ENCODE data around the gene GBF1.
A peak's percentile ranks its signal among the peaks of the same experiment; 100 is the strongest.

Gene GBF1

DNA sequence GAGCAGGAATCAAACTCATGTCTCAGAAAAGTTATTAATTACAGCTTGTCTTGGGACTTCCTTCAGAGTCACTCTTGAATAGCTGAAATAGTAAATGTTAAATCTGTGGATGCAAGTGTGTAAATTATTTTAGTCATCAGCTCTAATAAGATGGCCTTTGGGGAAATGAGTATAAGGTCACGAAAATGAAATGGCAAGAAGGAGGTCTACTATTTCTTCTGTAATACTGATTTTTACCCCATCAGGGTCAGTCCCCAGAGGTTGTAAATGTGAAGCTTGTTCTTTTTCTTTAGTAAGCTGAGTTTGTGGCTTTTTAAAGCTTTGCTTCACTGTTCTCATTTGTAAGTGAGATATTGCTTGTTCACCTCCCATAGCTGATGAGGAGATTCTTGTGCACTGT, 63.9 kb downstream of the GBF1 start:
- no peak for DNase-seq

GRCh38 chr10:102309916-102310315, 64.6 kb downstream of the GBF1 start:
- no peak for DNase-seq

GRCh38 chr10:102310361-102311024, 65.2 kb downstream of the GBF1 start:
- no peak for DNase-seq

DNA sequence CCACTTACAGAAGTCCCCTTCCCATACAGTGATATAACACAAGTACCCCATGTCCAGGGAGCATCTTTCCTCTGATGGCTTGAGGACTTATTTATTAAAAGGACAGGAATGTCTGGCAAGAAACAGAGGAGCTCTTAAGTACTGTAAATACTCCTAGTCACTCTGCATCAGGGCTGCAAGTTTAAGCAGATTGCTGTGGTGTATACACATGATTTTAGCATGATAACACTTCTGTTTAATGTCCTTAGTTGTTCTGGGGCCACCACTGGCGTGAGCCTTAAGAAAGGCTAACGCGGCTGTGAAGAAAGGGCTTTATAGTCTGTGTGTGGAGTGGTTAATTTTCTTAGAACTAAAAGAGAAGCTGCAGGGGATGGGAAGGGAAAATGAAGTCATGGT, 65.7 kb downstream of the GBF1 start:
- DNase-seq, result no peak

- no peak for DNase-seq
Measured at GRCh38 chr10:102312683-102313082, 67.4 kb downstream of the GBF1 start.

DNA sequence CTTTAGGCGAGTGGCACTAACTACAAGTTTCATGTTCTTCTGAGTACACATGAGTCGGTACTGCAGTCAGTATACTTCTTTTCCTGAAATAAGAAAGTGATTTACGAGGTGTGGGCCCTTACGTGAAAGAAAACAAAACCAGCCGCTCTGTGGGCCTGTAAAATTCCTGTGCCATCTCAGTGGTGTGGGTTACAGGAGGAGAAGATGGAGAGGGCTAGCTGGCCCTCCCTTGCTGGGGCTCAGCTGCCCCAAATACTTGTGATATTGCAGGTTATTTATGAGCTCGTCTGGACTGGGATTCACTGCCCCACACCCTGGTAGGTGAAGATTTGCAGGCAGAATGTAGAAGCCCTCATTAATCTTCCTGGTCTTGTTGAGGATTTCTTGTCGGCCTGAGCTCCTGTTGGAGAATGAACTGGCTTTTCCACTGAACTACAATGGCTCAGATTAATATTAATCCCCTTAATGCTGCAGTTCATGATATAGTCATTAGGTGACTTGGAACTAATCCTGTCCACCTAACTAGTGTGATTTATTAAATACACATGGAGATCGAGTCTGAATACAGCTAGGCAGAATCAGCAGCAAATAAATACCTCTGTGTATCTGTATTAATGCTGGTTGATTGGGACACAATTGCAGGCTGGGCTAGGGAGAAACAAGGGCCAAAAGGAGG, 68.0 kb downstream of the GBF1 start:
- no peak for DNase-seq

DNA sequence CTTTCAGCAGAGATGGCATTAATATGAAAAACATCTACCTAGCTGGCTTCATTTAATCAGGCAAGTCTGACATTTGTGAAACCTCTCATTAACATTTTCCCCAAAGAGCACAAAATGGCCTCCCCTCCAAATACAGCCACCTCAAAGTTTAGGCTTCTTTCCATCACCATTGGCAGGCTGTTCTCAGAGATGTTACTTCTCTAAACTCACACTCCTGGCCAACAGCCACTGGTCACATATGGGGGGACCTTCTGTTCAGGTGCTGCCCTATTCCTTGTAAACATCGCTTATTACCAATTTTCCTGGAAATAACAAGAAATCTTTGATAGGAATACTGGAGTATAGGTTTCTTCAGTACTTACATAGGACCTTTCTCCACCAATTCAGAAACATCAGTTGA, 69.5 kb downstream of the GBF1 start:
- no peak for DNase-seq

GRCh38 chr10:102316421-102316820, 71.1 kb downstream of the GBF1 start:
- DNase-seq, result no peak

DNA sequence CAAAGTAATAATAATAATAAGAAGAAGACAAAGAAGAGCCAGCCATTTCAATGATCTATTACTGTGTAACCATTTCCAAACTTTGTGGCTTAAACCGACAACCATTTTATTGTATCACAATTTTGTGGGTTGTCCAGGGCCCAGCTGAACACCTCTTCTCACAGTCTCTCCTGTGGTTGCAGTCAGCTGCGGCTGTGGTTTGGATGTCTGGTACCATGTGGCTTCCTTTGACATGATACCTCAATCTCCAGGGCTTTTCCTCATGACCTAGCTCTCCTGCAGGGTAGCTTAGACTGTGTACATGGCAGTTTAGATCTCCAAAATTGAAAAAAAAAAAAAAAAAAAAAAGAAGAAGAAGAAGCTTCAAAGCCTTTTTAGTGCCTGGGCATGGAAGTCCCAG, 77.6 kb downstream of the GBF1 start:
- no peak for DNase-seq

- DNase-seq, result no peak
Measured at GRCh38 chr10:102324061-102324460, 78.7 kb downstream of the GBF1 start.

- DNase-seq, result no peak
Measured at GRCh38 chr10:102326031-102326430, 80.7 kb downstream of the GBF1 start.

DNA sequence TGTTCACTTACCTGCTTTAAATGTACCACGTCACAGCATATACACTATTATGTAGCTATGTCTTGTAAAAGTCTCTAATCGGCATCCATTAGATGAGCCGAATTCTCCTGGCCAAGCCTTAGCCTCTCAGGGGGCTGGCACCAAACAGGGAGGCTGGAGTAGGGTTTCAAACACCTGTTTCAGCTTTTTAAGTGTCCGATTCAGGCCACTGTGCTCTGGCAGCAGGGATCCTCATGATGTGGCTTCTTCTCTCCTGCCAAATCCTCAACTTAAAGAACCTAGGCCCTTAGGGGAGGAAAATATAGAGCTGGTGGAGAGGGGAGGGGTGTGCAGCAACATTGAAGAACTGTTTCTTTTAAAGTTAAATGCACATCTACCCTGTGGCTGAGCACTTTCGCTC, 81.7 kb downstream of the GBF1 start:
- no peak for DNase-seq

- no peak for DNase-seq
Measured at GRCh38 chr10:102327641-102328040, 82.3 kb downstream of the GBF1 start.

- no peak for DNase-seq
Measured at GRCh38 chr10:102332772-102333171, 87.4 kb downstream of the GBF1 start.

DNA sequence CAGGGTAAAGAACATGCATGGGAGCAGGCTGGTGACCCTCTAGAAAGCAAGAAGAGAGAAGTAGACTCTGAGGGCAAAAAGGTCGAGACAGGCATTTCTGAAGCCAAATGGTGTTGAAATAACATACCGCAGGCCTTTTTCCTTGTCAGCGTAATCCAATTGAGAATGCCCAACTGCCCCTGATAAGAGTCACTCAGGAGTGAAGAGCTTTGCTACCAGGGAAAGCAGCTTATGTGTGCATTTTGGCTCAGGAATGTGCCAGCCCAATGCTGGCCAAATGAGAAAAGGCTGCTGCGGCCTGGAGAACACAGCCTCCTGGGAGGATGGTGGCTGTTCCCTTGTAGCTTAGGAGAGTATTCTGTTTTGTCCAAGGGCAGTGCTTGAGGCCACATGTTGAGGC, 88.8 kb downstream of the GBF1 start:
- DNase-seq, result no peak

GRCh38 chr10:102335184-102335583, 89.9 kb downstream of the GBF1 start:
- no peak for DNase-seq

DNA sequence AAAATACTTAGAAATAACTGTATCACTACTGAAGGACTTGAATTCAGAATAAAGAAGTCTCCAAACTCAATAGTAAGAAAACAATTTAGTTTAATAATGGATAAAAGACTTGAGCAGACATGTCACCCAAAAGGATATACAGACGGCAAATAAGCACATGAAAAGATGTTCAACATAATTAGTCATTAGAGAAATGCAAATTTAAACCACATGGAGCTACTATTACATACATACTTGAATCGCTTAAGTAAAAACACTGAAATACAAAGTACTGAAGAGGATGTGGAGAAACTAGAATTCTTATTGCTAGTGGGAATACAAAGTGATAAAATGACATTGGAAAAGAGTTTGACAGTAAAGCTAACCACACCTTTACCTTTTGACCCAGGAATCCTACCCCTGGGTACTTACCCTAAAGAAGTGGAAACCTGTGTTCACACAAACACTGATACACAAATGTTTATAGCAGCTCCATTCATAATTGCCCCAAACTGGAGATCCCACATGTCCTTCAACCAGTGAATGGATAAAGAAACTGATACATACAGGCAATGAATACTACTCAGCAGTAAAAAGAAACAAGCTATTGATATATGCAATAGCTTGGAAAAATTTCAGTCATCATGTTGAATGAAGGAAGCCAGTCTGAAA, 95.8 kb downstream of the GBF1 start:
- DNase-seq, result no peak

- no peak for DNase-seq
Measured at GRCh38 chr10:102342458-102342857, 97.1 kb downstream of the GBF1 start.

DNA sequence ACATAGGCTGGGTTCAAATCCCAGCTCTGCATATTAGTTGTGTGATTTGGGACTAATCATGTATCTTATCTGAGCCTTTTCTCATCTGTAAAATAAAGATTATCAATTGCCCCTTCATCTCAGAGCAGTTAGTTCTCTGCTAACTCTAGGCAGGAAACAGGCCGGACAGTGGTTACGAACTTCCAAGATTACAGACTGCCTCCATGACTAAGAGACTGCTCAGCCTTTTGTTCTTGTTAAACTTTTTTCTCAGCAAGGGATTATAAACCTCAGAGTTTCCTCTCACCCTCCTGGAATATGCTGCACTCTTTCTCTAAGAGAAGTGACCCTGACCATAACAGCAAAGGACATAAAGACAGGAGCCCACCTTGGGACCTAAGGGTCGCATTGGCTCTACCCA, 97.6 kb downstream of the GBF1 start:
- no peak for DNase-seq

- DNase-seq, result no peak
Measured at GRCh38 chr10:102344067-102344466, 98.7 kb downstream of the GBF1 start.

DNA sequence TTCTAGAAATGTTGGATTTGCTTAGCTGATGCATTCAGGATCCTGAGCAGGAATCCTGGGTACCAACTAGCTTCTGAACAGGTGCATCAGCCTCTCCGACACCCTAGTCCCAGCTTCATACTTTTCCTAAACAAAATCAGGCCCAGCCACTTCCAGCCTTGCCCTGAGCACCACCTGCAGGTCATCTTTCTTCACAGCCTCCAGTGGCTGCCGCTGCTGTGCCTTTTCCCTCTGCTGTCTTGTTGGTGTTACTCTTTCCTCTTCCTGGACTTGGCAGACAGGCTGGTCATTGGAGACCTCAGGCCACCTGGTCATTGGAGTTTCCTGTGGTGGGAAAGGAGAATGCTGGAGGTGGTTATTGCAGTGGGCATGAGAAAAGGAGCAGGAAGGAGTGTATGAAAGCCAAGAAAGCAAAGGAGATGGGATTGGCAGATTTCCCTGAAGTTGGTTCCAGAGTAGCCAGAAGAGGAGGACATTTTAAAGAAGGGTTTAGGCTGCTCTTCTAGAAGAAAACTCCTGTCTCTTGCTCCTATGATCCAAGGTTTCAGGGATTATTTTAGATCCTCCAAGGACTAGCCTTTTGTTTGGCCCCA, 102.0 kb downstream of the GBF1 start:
- DNase-seq, result no peak

DNA sequence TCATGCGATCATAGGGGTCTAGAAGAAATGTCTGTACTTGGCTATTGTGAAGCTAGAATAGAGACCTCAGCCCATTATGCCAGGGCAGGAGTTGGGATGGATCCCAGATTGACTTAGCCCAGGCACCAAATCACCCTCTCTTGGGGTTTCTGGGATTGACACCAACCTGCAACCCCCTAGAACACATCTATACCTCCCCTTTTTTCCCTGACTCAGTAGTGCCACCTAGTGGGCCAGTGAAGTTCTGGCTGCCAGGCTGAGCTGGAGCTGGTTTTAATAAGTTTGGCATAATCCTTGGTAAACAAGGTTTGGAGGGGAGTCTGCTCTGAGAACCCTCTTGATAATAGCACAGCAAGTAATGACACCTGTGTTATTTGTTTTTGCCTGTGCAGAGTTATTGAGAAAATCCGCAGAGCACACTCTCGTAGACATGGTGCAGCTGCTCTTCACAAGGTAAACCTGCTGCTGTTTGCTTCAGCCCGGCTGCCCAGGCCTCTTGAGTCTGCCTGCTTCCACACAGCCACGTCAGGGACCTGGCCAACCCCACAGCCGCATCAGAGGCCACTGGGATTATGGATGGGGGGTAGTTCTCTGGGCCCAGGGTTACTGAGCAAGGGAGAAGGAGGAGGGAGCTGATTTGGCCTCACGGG, 106.9 kb downstream of the GBF1 start:
- DNase-seq, result peak; percentile 54

GRCh38 chr10:102354451-102354850, 109.1 kb downstream of the GBF1 start:
- no peak for DNase-seq

Measured in effector CD8-positive, alpha-beta T cell (primary cell).